IPS DF 4.7 (cell line): ENCODE measurements around the gene KRTAP19-8.

Experiments
- DNase-seq: peaks from one replicate; pipeline ENCODE4 v3.0.0-alpha.2; 2013; ENCODE audit warnings: low spot score; ENCODE audit errors: extremely low read depth

Gene KRTAP19-8

DNA sequence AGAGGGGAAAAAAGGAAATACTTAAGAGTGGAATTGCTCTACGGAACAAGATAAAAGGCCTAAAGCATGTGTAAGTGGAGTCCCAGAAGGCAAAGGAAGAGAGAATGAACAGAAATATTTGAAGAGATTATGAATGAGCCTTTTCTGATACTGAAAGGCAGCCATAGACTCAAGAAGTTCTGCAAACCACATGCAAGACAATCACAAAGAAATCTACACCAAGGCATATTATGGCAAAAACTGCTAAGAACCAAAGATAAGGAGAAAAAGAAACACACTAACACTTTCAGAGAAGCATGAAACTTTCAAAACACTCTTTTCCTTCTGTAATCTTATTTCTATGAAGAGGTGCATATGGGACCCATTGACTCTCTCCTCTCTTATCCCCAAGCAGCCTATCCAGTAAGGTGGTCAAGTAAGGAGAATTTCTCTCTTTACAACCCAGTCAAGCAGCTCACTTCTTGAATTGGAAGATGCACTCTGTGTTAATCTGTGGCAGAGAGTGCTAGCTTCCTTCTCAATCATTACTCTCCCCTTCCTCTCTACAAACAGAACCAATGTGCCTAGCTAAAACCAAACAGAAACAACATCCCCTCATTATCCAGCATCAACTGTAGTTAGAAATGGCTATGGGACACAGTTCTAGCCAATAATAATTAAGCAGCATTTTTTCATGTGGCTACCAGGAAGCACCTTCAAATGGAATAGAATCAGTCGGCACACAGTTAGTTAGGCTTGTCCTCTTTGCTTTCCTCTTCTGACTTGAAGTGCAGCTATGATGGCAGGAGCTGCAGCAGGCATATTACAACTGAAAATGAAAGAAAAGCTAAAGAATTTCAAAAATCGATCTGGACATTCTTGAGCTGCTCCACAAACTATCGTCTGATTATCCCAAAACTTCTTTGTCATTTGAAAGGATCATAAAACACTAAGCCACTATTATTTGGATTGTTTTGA is 25.9 kb downstream of the KRTAP19-8 start:
- no peak for DNase-seq

DNA sequence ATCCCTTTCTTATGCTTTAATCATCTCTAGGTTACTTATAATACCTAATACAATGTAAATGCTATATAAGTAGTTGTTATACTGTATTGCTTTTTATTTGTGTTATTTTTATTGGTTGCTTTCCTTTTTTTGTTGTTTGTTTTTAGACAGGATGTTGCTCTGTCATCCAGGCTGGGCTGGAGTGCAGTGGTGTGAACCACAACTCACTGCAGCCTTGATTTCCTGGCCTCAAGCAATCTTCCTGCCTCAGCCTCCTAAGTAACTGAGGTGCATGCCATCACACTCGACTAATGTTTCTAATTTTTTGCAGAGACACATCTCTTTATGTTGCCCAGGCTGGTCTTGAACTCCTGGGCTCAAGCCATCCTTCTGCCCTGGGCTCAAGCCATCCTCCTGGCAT is 26.9 kb downstream of the KRTAP19-8 start:
- no peak for DNase-seq

DNA sequence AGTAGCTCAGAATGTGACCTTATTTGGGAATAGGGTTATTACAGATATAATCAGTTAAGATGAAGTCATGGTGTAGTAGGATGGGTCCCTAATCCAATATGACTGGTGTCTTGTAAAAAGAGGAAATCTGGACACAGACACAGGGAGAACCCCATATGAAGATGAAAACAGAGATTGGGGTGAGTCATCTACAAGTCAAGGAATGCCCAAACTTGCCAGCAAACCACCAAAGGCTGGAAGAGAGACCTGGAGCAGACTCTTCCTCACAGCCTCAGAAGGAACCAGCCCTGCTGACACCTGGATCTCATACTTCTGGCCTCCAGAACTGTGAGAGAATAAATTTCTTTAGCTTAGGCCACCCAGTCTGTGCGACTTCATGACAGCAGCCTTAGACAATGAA is 29.9 kb downstream of the KRTAP19-8 start:
- DNase-seq, result no peak

DNA sequence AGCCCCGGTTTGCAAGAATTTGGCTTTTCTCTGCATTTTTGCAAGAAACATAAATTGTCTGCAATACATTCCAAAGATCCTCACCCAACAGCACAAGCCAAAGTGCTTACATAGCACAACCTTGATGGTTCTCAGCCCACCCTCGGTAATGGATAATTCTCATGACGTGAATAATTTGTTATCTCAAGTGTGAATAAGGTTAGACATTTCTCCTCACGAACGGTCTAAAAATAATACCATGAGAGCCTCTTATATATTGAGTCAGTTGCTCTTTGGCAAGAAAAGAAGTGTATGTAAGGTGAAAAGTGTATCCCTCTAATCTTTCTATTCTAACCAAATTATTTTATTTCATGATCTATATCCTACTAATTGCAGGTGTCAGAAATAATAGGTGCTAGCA is 33.3 kb downstream of the KRTAP19-8 start:
- no peak for DNase-seq

DNA sequence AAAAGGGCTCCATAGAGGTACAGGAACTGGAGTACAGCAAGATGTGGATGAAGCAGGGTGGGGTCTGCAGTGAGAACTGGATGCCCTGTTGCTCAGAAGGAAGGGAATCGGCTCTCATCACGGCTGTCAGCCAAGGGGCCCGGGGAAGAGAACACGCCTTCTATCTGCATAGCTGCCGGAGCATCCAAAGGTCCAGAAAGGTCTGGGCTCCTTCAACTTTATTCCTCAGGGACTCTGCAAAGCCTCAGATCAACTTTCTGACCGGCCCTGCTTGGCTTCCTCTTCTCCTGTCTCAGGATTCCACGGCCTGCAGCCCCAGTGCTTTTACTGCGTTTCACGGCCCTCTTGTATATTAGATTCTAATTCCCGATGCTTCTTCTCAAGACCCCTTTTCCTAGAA is 34.8 kb downstream of the KRTAP19-8 start:
- no peak for DNase-seq

DNA sequence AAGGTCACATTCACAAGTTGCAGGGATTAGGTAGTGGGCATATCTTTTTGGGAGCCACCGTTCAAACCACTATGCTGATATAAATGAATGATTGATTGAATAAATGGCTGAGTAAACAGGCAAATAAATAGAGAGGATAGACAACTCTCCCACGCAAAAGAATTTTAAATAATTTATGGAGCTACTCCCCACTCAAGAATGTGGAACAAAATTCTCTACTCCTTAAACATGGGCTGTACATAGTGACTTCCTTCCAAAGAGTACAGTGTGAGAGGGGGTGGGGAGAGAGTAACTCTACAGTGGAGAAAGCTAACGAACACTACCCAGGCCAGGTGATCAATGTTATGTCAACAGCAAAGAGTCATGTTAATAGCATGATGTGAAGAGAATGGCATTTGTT is 40.7 kb downstream of the KRTAP19-8 start:
- DNase-seq, result no peak

DNA sequence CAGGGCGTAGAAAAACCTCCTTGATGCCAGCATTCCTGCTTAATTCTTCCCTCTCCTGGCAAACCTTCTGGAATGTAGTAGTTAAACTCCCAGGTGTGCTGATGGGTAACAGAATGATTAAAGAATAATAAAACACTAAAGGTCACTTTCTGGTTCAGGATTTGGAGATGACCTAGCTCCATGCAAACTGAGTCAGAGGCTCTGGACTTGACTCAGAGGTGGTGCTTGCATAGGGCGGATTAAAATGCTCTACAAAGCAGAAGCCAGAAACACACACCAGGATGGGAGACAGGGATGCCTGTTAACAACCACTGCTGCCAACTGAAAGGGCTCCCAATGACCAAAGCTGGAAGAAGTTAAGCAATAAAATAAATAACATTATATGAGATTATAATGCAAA is 41.5 kb downstream of the KRTAP19-8 start:
- DNase-seq, result no peak

DNA sequence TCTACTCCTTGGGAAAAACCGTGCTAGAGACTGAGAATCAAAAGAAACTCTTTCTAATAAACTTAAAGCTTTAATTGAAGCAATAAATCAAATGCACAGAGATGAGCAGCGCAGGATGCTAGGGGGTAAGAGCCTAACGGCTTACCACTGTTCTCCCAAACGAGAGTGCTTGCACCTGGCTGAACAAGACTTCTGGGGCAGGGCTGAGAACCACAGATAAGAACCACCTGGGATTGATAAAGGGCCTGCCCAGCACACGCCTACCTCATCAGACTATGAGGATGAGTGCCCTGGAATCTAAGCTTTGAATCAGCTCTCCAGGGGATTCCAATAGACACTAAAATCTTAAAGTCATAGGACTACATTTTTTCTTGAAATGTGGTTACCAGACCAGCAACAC is 43.3 kb downstream of the KRTAP19-8 start:
- DNase-seq, result no peak

DNA sequence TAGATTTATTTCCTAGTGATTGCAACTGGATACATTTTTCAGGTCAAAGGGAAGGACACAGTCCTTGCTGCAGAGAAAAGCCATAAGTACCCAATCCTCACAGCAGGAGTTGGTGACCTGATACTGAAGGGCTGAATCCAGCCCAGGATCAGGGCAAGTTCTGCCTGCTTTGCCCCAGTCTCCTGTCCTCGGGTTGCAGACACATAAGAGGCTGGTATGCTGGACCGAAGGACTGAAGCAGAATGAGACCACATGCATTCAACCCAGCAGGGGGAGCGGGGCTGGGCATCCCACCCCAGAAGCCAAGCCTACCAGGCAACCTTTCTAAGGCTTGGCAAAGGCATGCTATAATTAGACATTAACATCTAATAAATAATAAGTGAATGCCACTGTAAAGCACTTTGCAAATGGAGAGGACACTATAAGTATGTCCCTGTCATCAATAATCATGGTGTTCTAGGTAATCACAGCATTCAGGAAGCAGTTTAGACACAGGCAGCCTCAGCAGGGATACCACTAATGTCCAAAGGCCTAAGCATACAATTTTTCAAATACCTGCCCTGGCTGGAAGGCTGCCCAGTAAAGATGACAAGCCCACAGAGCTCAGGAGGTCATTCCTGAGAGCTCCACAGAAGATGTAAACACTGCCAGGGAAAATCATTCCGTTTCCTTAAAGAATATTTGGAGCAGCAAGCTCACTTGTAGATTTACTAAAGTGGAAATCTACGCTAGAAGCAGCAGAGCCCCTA is 47.6 kb downstream of the KRTAP19-8 start:
- DNase-seq, result no peak

DNA sequence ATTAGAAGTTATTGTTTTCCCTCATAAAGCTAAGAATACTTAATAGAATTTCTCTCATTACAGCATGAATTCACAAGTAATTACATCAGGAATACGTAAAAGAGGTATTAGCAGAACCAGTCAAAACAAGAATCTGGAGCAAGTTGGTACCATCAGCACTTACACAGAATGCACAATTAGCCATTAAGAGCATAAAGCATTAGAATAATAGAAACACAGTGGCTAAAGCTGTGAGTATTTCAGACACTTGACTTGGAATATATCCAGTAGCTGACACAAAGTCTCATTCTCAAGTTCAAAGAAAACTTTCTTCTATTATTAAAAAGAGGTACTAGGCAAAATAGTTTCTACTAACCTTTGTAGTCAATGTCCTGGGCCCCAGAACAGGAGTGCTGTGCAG is 49.6 kb downstream of the KRTAP19-8 start:
- no peak for DNase-seq
